ENCODE results near the gene ELP5. TPM values are rescaled to one million over a fixed set of nuclear protein-coding genes. Genes with fewer than 3 reads are reported as not detected.

The ELP5 gene
- total and polyA plus RNA-seq, 2 experiments from 2014 or later, result 38.3 to 41.4 TPM

- TF ChIP-seq ZNF462 (CRISPR knock-in tag; IDR thresholded peaks at IDR 0.05) (no peak), JUNB (IDR thresholded peaks at IDR 0.05; ENCODE audit: unreplicated experiment) (no peak), POLR2AphosphoS5 (IDR thresholded peaks at IDR 0.05; ENCODE audit: low read depth) (no peak), ZNF331 (CRISPR knock-in tag; IDR thresholded peaks at IDR 0.05; ENCODE audit: low read depth) (no peak)
Measured at GRCh38 chr17:7228920-7229319, 23.1 kb upstream of the ELP5 start (continued).

- Histone ChIP-seq H3K27me3 (ENCODE audit: insufficient read depth) (no peaks in the 10 kb centered on the region), H3K27ac (ENCODE audit: low read depth) (no peak overlapping the region), H3K4me3 (no peak overlapping the region), H2AFZ (no peak overlapping the region), H3K9me2 (ENCODE audit: insufficient read depth) (no peaks in the 10 kb centered on the region), H3K36me3 (ENCODE audit: insufficient read depth) (peaks cover 4% of the 10 kb centered on the region; the same call in 1 of the 2 replicates), H3K4me2 (no peak overlapping the region), H4K20me1 (replicated peaks; ENCODE audit: insufficient read depth) (peaks cover 35% of the 10 kb centered on the region), H3K79me2 (replicated peaks; ENCODE audit: insufficient read depth) (peaks cover 42% of the 10 kb centered on the region), H3K4me1 (ENCODE audit: insufficient read depth) (peaks cover 15% of the 10 kb centered on the region; the same call in 1 of the 2 replicates), H3F3A (replicated peaks; ENCODE audit: low read depth) (peaks cover 5% of the 10 kb centered on the region; the same call in 1 of the 2 replicates)
- Mint-ChIP-seq H3K27ac (no peak overlapping the region), H3K27me3 (ENCODE audit: insufficient read depth, low read depth, poor library complexity) (peaks cover 15% of the 10 kb centered on the region), H3K4me1 (peaks cover 16% of the 10 kb centered on the region), H3K9me3 (peaks cover 2% of the 10 kb centered on the region; the same call in 2 of the 3 replicates), H3K4me3 (no peak overlapping the region), H3K36me3 (ENCODE audit: low read depth) (peaks cover 64% of the 10 kb centered on the region)
- ATAC-seq (no peak), DNase-seq (ENCODE audit: low spot score) (no peak)
- TF ChIP-seq ETS1 (IDR thresholded peaks at IDR 0.05) (no peak), JUNB (IDR thresholded peaks at IDR 0.05; ENCODE audit: unreplicated experiment) (no peak), POLR2AphosphoS5 (IDR thresholded peaks at IDR 0.05; ENCODE audit: low read depth) (no peak), CREB1 (CRISPR knock-in tag; IDR thresholded peaks at IDR 0.05; ENCODE audit: low read depth) (no peak), NANOG (IDR thresholded peaks at IDR 0.05; ENCODE audit: borderline replicate concordance) (no peak), ZNF462 (CRISPR knock-in tag; IDR thresholded peaks at IDR 0.05) (no peak), EZH2 (IDR thresholded peaks at IDR 0.05; ENCODE audit: low read depth, unreplicated experiment) (no peak)
Measured at GRCh38 chr17:7229504-7229903, 22.5 kb upstream of the ELP5 start.

Measured in GM23338 (cell line).